ENCODE data around the gene CTXND1.

Gene CTXND1

GRCh38 chr15:80208758-80209734 lies 43.0 kb downstream of the CTXND1 start:
- no peak for TF ChIP-seq CTCF (IDR thresholded peaks at IDR 0.05)
- Histone ChIP-seq H3K36me3 (no peaks in the 10 kb centered on the region), H3K4me3 (ENCODE audit: low read depth in 1 of 2, low read length in 1 of 2) (no peak overlapping the region), H3K27ac (no peak overlapping the region), H3K27me3 (peaks cover 52% of the 10 kb centered on the region), H3K4me1 (ENCODE audit: control insufficient read depth in 1 of 2, insufficient read depth in 1 of 2, low read depth in 1 of 2, low read length in 1 of 2) (no peaks in the 10 kb centered on the region), H3K9me3 (no peaks in the 10 kb centered on the region)

GRCh38 chr15:80207887-80208286 lies 44.1 kb downstream of the CTXND1 start:
- no peak for TF ChIP-seq CTCF (IDR thresholded peaks at IDR 0.05)
- H3K27ac ChIP-seq, result no peak overlapping the region
- no peak overlapping the region for H3K4me3 ChIP-seq (ENCODE audit: low read depth in 1 of 2, low read length in 1 of 2)
- H3K4me1 ChIP-seq (ENCODE audit: control insufficient read depth in 1 of 2, insufficient read depth in 1 of 2, low read depth in 1 of 2, low read length in 1 of 2), result no peaks in the 10 kb centered on the region
- H3K36me3 ChIP-seq, result no peaks in the 10 kb centered on the region
- H3K27me3 ChIP-seq, result peaks cover 48% of the 10 kb centered on the region
- no peaks in the 10 kb centered on the region for H3K9me3 ChIP-seq

GRCh38 chr15:80204231-80204630 lies 47.8 kb downstream of the CTXND1 start:
- H3K4me1 ChIP-seq (ENCODE audit: control insufficient read depth in 1 of 2, insufficient read depth in 1 of 2, low read depth in 1 of 2, low read length in 1 of 2), result no peaks in the 10 kb centered on the region
- no peak for TF ChIP-seq CTCF (IDR thresholded peaks at IDR 0.05)
- no peaks in the 10 kb centered on the region for H3K9me3 ChIP-seq
- peaks cover 44% of the 10 kb centered on the region for H3K27me3 ChIP-seq
- H3K27ac ChIP-seq, result no peak overlapping the region
- H3K36me3 ChIP-seq, result no peaks in the 10 kb centered on the region
- H3K4me3 ChIP-seq (ENCODE audit: low read depth in 1 of 2, low read length in 1 of 2), result no peak overlapping the region

- no peaks in the 10 kb centered on the region for H3K36me3 ChIP-seq
- no peaks in the 10 kb centered on the region for H3K4me1 ChIP-seq (ENCODE audit: control insufficient read depth in 1 of 2, insufficient read depth in 1 of 2, low read depth in 1 of 2, low read length in 1 of 2)
- H3K27me3 ChIP-seq, result peaks cover 36% of the 10 kb centered on the region
- H3K4me3 ChIP-seq (ENCODE audit: low read depth in 1 of 2, low read length in 1 of 2), result no peak overlapping the region
- H3K27ac ChIP-seq, result no peak overlapping the region
- TF ChIP-seq CTCF (IDR thresholded peaks at IDR 0.05), result no peak
- H3K9me3 ChIP-seq, result no peaks in the 10 kb centered on the region
These were observed 48.6 kb downstream of the CTXND1 start for GRCh38 chr15:80203361-80203885.

GRCh38 chr15:80202641-80203360 lies 49.2 kb downstream of the CTXND1 start:
- Histone ChIP-seq H3K4me1 (ENCODE audit: control insufficient read depth in 1 of 2, insufficient read depth in 1 of 2, low read depth in 1 of 2, low read length in 1 of 2) (no peaks in the 10 kb centered on the region), H3K27ac (no peak overlapping the region), H3K9me3 (no peaks in the 10 kb centered on the region), H3K4me3 (ENCODE audit: low read depth in 1 of 2, low read length in 1 of 2) (no peak overlapping the region), H3K27me3 (peaks cover 33% of the 10 kb centered on the region), H3K36me3 (no peaks in the 10 kb centered on the region)
- no peak for TF ChIP-seq CTCF (IDR thresholded peaks at IDR 0.05)
